OCI-LY1 (cell line): Measurements from ENCODE around the gene DSC3.

Experiments
- H2AFZ ChIP-seq: fragments of 200-600 bp; sonication (generic), shearing (Covaris generic); 2 replicates; pipeline ENCODE4 v1.6.0; 2014; ENCODE audit warnings: antibody characterized with exemption, mild to moderate bottlenecking, low read length
- H3F3A ChIP-seq: fragments of 200-600 bp; sonication (generic), shearing (Covaris generic); 2 replicates; pipeline ENCODE4 v1.6.0; 2014; ENCODE audit warnings: mild to moderate bottlenecking, antibody characterized with exemption, low read length, moderate library complexity; ENCODE audit not compliant: insufficient read depth
- H3K27ac ChIP-seq: fragments of 200-600 bp; sonication (generic); 2 replicates; pipeline ENCODE4 v1.5.1; 2014; ENCODE audit warnings: low read length, mixed run types, mild to moderate bottlenecking, low read depth; ENCODE audit not compliant: poor library complexity, severe bottlenecking
- H3K27me3 ChIP-seq: fragments of 200-600 bp; sonication (generic); 2 replicates; pipeline ENCODE4 v1.6.0; 2014; ENCODE audit warnings: antibody characterized with exemption, mild to moderate bottlenecking, low read length, moderate library complexity; ENCODE audit not compliant: insufficient read depth
- H3K36me3 ChIP-seq: fragments of 200-600 bp; sonication (generic); 2 replicates; pipeline ENCODE4 v1.6.1; 2014; ENCODE audit warnings: mild to moderate bottlenecking, antibody characterized with exemption, low read length, moderate library complexity, mixed read lengths; ENCODE audit not compliant: insufficient read depth
- H3K4me1 ChIP-seq: fragments of 200-600 bp; sonication (generic); 2 replicates; pipeline ENCODE4 v1.5.1; 2014; ENCODE audit warnings: mild to moderate bottlenecking, low read length, moderate library complexity; ENCODE audit not compliant: insufficient read depth, severe bottlenecking
- H3K4me2 ChIP-seq: fragments of 200-600 bp; sonication (generic), shearing (Covaris generic); 2 replicates; pipeline ENCODE4 v1.6.1; 2014; ENCODE audit warnings: low read length
- H3K4me3 ChIP-seq: fragments of 200-600 bp; sonication (generic); 2 replicates; pipeline ENCODE4 v1.5.1; 2014; ENCODE audit warnings: low read length, low read depth, mild to moderate bottlenecking, mixed read lengths; ENCODE audit not compliant: poor library complexity, severe bottlenecking
- H3K79me2 ChIP-seq: fragments of 200-600 bp; shearing (Covaris generic); 2 replicates; pipeline ENCODE4 v1.6.1; 2016; ENCODE audit warnings: mixed run types, low read length, mixed read lengths; ENCODE audit not compliant: insufficient read depth
- H3K9ac ChIP-seq: fragments of 200-600 bp; sonication (generic), shearing (Covaris generic); 2 replicates; pipeline ENCODE4 v1.6.1; 2014; ENCODE audit warnings: mild to moderate bottlenecking, low read length, mixed read lengths
- H3K9me2 ChIP-seq: fragments of 200-600 bp; sonication (generic), shearing (Covaris generic); 2 replicates; pipeline ENCODE4 v1.6.1; 2014; ENCODE audit warnings: low read depth, mild to moderate bottlenecking, low read length, mixed read lengths
- H3K9me3 ChIP-seq: fragments of 200-600 bp; shearing (Covaris generic); 2 replicates; pipeline ENCODE4 v1.6.1; 2014; ENCODE audit warnings: low read length, mixed read lengths
- H4K20me1 ChIP-seq: fragments of 200-600 bp; sonication (generic), shearing (Covaris generic); 2 replicates; pipeline ENCODE4 v1.6.0; 2016; ENCODE audit warnings: mild to moderate bottlenecking, low read length; ENCODE audit not compliant: insufficient read depth
- CTCF ChIP-seq: fragments of 200-600 bp; sonication (generic), shearing (Covaris generic); IDR thresholded peaks from 2 replicates; pipeline ENCODE4 v1.5.1; 2017; ENCODE audit warnings: mild to moderate bottlenecking, antibody characterized with exemption, low read length, moderate library complexity, mixed read lengths
- EZH2 ChIP-seq: fragments of 200-600 bp; sonication (generic), shearing (Covaris generic); IDR thresholded peaks from 2 replicates; pipeline ENCODE4 v1.8.0; 2017; ENCODE audit warnings: borderline replicate concordance, mixed run types, mild to moderate bottlenecking, antibody characterized with exemption, low read length, moderate library complexity, mixed read lengths

DSC3 gene

GRCh38 chr18:30940952-30941539 is 101.5 kb downstream of the DSC3 start:
- Histone ChIP-seq H3K27ac (no peak overlapping the region), H3K27me3 (no peaks in the 10 kb centered on the region)

More at GRCh38 chr18:30940952-30941539, 101.5 kb downstream of the DSC3 start:
- H2AFZ ChIP-seq, result no peak overlapping the region
- H3K9me3 ChIP-seq, result no peaks in the 10 kb centered on the region
- H3K9me2 ChIP-seq, result no peaks in the 10 kb centered on the region
- H3K4me1 ChIP-seq, result no peaks in the 10 kb centered on the region
- H3K4me3 ChIP-seq, result no peak overlapping the region
- H4K20me1 ChIP-seq, result no peaks in the 10 kb centered on the region
- no peaks in the 10 kb centered on the region for H3F3A ChIP-seq
- H3K4me2 ChIP-seq, result no peak overlapping the region
- no peaks in the 10 kb centered on the region for H3K79me2 ChIP-seq
- TF ChIP-seq EZH2, result no peak
- TF ChIP-seq CTCF, result no peak
- H3K36me3 ChIP-seq, result no peaks in the 10 kb centered on the region
- H3K9ac ChIP-seq, result no peak overlapping the region
